ENCODE measurements around the gene ITPKB. TPM values are rescaled to one million over a fixed set of nuclear protein-coding genes. Genes with fewer than 3 reads are reported as not detected.
"Not testable (repeated sequence)": the region's sequence is repeated elsewhere in the genome, so short reads cannot be mapped to it uniquely, and the experiment has no call there.

ITPKB gene
- total RNA-seq, 2 experiments from 2014 or later, result 43.6 to 44.4 TPM

DNA sequence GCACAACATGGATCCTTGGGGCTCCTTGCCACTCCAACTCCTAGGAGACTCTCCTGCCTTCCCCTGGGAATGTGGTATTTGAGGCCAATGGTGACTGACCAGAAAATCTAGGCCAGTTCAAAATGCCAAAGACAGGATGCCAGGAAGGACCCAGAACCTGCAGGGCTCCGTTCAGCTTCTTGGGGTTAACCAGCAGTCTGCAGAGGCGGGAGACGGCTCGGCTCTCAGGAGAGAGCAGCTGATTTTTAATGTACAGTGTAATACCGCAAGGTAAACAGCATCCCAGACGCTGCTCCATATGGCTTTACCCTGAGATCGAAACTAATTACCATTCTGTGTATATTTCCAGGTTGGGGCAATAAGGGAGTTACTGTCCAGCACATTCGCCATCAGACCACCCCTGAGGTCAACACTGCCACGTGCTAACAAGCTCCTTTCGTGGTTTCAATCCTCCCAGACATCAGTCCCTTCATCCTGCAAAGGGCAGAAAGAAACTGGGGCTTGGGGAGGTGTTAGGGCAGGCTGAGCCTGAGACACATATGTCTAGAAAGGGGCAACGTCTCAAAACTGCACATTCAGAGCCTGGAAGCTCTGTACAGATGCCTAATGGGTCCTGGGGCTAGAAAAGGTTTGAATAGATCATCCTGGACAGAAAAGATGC lies 16.7 kb downstream of the ITPKB start:
- DNase-seq, result no peak
- Mint-ChIP-seq H3K27me3 (no peaks in the 10 kb centered on the region), H3K9me3 (no peaks in the 10 kb centered on the region), H3K27ac (peak overlapping the region; percentile 72), H3K36me3 (ENCODE audit: low read depth) (peaks cover 70% of the 10 kb centered on the region), H3K4me3 (no peak overlapping the region), H3K4me1 (peaks cover 77% of the 10 kb centered on the region)
- ChIA-PET CTCF (no interaction called here), POLR2A (interaction anchor here (0.8 to 1.2 kb wide), 2 partner anchors 9 to 42 kb away, joined by 3 to 5 read pairs; no protein-coding TSS in a partner anchor)

DNA sequence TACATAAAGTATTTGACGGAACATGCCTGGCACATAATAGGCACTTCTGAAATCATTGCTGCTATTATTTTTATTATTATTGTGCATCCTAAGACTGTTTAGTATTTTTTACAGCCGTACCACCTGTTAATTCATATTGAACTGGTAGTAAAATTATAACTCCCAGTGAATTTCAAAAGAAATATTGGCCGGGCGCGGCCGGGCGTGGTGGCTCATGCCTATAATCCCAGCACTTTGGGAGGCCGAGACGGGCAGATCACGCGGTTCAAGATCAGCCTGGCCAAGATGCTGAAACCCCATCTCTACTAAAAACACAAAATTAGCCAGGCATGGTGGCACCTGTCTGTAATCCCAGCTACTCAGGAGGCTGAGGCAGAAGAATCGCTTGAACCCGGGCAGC lies 18.5 kb downstream of the ITPKB start:
- peaks cover 71% of the 10 kb centered on the region for H3K4me1 Mint-ChIP-seq
- H3K27me3 Mint-ChIP-seq, POLR2A ChIA-PET, H3K4me3 Mint-ChIP-seq, H3K27ac Mint-ChIP-seq, H3K9me3 Mint-ChIP-seq, DNase-seq: not testable (repeated sequence)
- H3K36me3 Mint-ChIP-seq (ENCODE audit: low read depth), result peaks cover 66% of the 10 kb centered on the region
- CTCF ChIA-PET, result interaction anchor here (1.0 to 1.1 kb wide), 2 partner anchors 16 to 52 kb away, joined by 3 to 4 read pairs; no protein-coding TSS in a partner anchor

- H3K27ac Mint-ChIP-seq, result peak overlapping the region; percentile 12
- ChIA-PET CTCF (interaction anchor here (1.0 to 1.1 kb wide), 2 partner anchors 16 to 53 kb away, joined by 3 to 4 read pairs; no protein-coding TSS in a partner anchor), POLR2A (no interaction called here)
- H3K9me3 Mint-ChIP-seq, result no peaks in the 10 kb centered on the region
- H3K27me3 Mint-ChIP-seq, result no peaks in the 10 kb centered on the region
- no peak overlapping the region for H3K4me3 Mint-ChIP-seq
- peaks cover 63% of the 10 kb centered on the region for H3K36me3 Mint-ChIP-seq (ENCODE audit: low read depth)
- no peak for DNase-seq
- H3K4me1 Mint-ChIP-seq, result peaks cover 63% of the 10 kb centered on the region
These were observed 19.3 kb downstream of the ITPKB start for GRCh38 chr1:226719596-226720387.

DNA sequence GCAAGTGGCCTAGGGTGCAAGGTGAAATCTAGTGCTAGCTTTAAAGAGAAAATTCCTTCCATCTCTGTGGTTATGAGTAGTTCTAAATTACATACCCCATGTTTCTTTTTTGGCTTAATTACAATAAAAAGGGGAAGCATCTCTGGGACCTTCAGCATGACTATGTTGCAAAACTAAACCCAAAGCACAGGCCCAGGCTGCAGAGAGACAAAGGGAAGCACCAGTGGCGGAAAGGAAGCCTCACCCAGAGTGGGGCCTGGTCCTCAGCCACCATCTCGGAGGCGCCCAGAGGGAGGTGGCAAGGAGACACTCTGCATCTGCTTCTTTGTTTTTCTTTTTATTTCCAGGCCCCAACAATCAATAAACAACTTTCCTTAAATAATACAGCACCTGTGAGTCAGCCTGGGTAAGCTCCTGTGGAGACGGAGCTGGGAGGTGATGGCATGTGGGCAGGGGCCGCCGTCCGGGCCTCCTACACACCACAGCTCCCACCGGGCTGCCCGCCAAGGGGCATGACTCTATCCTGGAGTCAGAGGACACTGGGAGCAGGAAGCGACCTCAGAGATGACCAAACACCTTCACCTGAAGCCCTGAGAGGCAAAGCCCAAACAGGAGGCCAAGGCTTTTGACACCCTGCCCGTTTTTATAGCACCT lies 21.7 kb downstream of the ITPKB start:
- Mint-ChIP-seq H3K9me3 (peaks cover 12% of the 10 kb centered on the region), H3K4me3 (peak overlapping the region; percentile 5), H3K27ac (peak overlapping the region; percentile 58), H3K4me1 (peaks cover 57% of the 10 kb centered on the region), H3K27me3 (no peaks in the 10 kb centered on the region), H3K36me3 (ENCODE audit: low read depth) (peaks cover 68% of the 10 kb centered on the region)
- POLR2A ChIA-PET, result no interaction called here
- DNase-seq, result no peak
- CTCF ChIA-PET, result no interaction called here

DNA sequence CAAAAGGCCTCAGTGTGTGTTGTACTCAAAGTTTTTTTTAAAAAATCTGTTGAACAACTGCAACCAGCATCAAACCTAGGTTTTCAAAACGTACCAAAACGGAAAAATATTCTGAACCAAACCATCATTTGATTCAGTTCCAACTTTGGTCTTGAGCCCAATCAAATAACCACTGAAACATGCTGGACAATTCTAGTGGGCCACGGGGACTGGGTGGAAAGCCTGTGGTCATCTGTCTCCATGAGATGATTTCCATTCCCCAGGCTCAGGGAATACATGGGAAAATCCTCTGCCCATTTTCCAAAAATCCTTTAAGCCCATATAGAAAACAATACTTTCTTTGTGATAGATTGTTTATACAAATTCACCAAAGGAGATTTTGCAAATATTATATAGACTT lies 22.5 kb downstream of the ITPKB start:
- CTCF ChIA-PET, result no interaction called here
- POLR2A ChIA-PET, result no interaction called here
- Mint-ChIP-seq H3K4me1 (peaks cover 60% of the 10 kb centered on the region), H3K4me3 (no peak overlapping the region), H3K27ac (no peak overlapping the region), H3K27me3 (no peaks in the 10 kb centered on the region), H3K9me3 (peaks cover 12% of the 10 kb centered on the region), H3K36me3 (ENCODE audit: low read depth) (peaks cover 64% of the 10 kb centered on the region)
- no peak for DNase-seq

DNA sequence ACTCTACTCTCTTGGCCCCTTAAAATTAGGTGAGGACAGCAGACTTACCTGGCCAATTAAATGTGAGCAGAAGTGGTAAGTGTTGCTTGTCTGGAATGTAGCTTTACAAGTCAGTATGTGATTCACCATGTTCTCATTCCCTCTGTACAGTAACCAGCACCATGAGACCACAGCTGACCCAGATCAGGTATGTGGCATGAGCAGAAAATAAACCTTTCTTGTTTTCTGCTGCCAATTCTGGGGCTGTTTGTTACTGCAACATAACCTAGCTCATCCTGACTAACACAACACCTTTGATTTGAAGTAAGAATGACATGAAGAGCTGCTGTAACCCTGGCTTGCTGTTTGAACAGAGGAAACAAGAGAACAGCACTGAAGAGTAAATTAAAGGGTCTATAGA lies 24.9 kb downstream of the ITPKB start:
- peaks cover 12% of the 10 kb centered on the region for H3K9me3 Mint-ChIP-seq
- H3K36me3 Mint-ChIP-seq (ENCODE audit: low read depth), result peaks cover 58% of the 10 kb centered on the region
- H3K4me1 Mint-ChIP-seq, result peaks cover 68% of the 10 kb centered on the region
- CTCF ChIA-PET, result no interaction called here
- POLR2A ChIA-PET, result no interaction called here
- H3K27me3 Mint-ChIP-seq, result no peaks in the 10 kb centered on the region
- H3K4me3 Mint-ChIP-seq, result no peak overlapping the region
- no peak overlapping the region for H3K27ac Mint-ChIP-seq
- DNase-seq, result no peak

DNA sequence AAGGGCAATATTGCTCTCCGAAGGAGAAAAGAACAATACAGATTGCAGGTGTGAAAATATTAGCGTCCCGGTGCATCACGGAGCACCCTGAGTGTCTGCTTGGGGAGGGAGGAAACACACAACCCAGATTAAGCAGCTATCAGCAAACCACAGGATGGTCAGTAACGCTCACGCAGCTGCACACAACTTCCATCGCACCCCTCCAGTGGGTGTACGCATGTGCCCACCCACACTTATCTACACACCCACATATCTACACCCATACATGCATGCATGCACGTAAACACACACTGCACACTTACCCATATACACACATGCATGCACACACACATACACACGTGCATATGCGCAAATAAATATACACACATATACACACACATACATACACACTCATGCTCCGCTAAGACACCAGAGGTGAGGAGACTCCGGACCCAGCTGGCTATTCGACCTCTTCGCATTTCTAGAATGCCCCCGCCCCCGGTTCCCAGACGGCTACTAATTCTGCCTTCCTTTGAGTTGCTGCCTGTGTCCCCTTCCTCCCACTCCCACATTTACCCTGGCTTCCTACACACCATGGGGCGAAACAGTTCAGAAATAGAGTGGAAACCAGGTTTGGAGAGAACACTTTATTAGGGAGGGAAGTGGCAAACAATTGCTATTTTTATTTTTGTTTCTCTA lies 26.2 kb downstream of the ITPKB start:
- DNase-seq, result no peak
- Mint-ChIP-seq H3K4me1 (peaks cover 74% of the 10 kb centered on the region), H3K9me3 (peaks cover 12% of the 10 kb centered on the region), H3K4me3 (peak overlapping the region; percentile 4), H3K27ac (peak overlapping the region; percentile 53), H3K27me3 (no peaks in the 10 kb centered on the region), H3K36me3 (ENCODE audit: low read depth) (peaks cover 56% of the 10 kb centered on the region)
- CTCF ChIA-PET, result interaction anchor here (1.1 to 3.1 kb wide), 6 partner anchors 18 to 115 kb away, joined by 4 to 19 read pairs (median 5); partner anchors contain the start of gene ITPKB
- POLR2A ChIA-PET, result interaction anchor here (0.6 to 2.2 kb wide), 6 partner anchors 9 to 115 kb away, joined by 3 to 7 read pairs (median 5); no protein-coding TSS in a partner anchor

DNA sequence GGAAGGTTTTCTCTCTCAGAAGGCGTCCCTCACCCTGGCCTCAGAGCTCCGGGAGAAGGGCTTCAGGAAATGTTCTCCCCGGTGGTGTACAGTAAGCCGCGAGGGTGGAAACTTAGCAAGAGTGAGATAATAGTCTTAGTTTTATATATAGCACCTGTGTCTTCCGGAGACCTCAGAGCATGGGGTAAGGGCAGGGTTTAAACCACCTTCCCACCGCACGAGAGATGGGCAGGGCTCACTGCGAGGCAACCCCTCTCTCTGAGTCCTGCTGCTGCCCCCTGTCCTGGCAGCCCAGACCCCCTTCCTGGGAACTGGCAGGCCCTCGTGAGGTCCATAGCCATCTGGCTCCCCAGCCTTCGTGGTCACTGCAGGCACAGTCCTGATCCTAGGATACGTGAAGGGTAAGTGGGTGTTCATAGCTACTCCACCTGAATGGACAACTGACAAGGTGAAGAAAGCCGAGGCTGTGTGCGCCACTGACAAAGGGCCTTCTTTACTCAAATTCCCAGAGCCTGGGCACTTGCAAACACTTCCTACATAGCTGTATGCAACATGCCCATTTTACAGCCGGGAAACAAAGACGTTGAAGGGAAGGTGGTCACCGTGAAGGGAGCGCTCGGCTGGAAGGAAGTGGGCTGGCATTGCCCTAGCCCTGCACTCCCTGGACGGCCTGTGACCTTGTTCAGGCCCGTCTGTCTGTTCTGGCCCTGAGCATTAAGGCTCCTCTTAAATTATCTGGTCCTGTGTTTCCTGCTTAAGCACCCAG lies 26.9 kb downstream of the ITPKB start:
- Mint-ChIP-seq H3K27ac (peak overlapping the region; percentile 65), H3K9me3 (peaks cover 12% of the 10 kb centered on the region), H3K36me3 (ENCODE audit: low read depth) (peaks cover 56% of the 10 kb centered on the region), H3K4me1 (peaks cover 71% of the 10 kb centered on the region), H3K4me3 (peak overlapping the region; percentile 51), H3K27me3 (no peaks in the 10 kb centered on the region)
- ChIA-PET CTCF (interaction anchor here (0.9 to 3.1 kb wide), 15 partner anchors 9 to 116 kb away, joined by 4 to 19 read pairs (median 5); partner anchors contain the start of gene ITPKB), POLR2A (interaction anchor here (1.1 to 2.2 kb wide), 8 partner anchors 9 to 116 kb away, joined by 3 to 8 read pairs (median 5); no protein-coding TSS in a partner anchor)
- DNase-seq, result peak; percentile 69

DNA sequence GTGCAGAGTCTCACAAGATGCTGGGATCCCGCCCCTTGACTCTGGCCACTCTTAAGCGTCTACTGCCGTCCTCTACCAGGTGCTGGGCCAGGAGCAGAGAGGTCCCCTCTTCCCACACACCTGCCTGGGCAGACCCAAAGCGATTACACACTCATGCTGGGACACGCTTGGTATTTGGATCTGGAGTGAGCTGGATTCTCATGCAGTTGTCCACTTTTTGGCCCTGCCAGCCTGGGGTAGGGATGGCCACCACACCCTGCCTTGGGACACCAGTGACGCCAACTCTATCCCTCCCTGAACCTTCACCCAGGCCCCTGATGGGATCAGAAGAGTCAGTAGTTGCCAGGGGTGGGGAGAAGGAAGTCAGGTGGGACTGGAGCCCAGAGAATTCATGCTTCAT lies 28.6 kb downstream of the ITPKB start:
- H3K27me3 Mint-ChIP-seq, result no peaks in the 10 kb centered on the region
- CTCF ChIA-PET, result interaction anchor here (1.6 to 3.1 kb wide), 5 partner anchors 8 to 90 kb away, joined by 4 to 19 read pairs (median 10); no protein-coding TSS in a partner anchor
- H3K4me1 Mint-ChIP-seq, result peaks cover 62% of the 10 kb centered on the region
- POLR2A ChIA-PET, result interaction anchor here (1.0 to 2.2 kb wide), 4 partner anchors 7 to 57 kb away, joined by 3 to 8 read pairs (median 4); no protein-coding TSS in a partner anchor
- no peak overlapping the region for H3K4me3 Mint-ChIP-seq
- H3K9me3 Mint-ChIP-seq, result peaks cover 12% of the 10 kb centered on the region
- H3K27ac Mint-ChIP-seq, result peak overlapping the region; percentile 12
- H3K36me3 Mint-ChIP-seq (ENCODE audit: low read depth), result peaks cover 52% of the 10 kb centered on the region
- no peak for DNase-seq

- ChIA-PET CTCF (interaction anchor here (1.0 to 2.9 kb wide), 3 partner anchors 24 to 74 kb away, joined by 3 to 12 read pairs (median 6); no protein-coding TSS in a partner anchor), POLR2A (interaction anchor here (1.0 to 2.5 kb wide), 3 partner anchors 29 to 56 kb away, joined by 3 to 8 read pairs (median 4); no protein-coding TSS in a partner anchor)
- no peak overlapping the region for H3K4me3 Mint-ChIP-seq
- H3K4me1 Mint-ChIP-seq, result peaks cover 62% of the 10 kb centered on the region
- peak overlapping the region; percentile 56 for H3K27ac Mint-ChIP-seq
- H3K27me3 Mint-ChIP-seq, result no peaks in the 10 kb centered on the region
- no peak for DNase-seq
- H3K36me3 Mint-ChIP-seq (ENCODE audit: low read depth), result peaks cover 51% of the 10 kb centered on the region
- peaks cover 12% of the 10 kb centered on the region for H3K9me3 Mint-ChIP-seq
These were observed 29.1 kb downstream of the ITPKB start for GRCh38 chr1:226709953-226710352.

DNA sequence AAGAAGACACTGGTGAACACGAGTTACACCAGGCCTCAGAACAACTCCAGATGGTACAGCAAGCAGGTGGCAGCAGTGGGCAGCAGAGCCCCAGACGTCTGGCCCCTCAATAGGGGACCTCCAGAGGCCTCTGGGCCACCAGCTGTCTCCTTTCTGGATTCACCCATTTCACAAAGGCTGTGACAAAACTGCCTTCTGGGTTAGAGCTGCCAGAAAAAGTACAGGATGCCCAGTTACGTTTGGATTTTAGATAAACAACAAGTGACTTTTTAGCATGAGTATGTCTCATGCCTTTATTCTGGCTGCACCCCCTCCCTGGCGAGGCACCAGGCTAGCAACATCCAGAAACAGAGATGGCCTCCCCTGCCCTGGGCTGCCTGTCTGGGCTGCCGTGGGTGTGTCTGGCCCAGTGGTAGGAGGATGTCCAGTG lies 30.1 kb downstream of the ITPKB start:
- no peaks in the 10 kb centered on the region for H3K27me3 Mint-ChIP-seq
- POLR2A ChIA-PET, result interaction anchor here (1.8 to 2.5 kb wide), 2 partner anchors 47 to 55 kb away, joined by 4 to 8 read pairs; no protein-coding TSS in a partner anchor

More for the DNA sequence above, 30.1 kb downstream of the ITPKB start:
- DNase-seq, result no peak
- Mint-ChIP-seq H3K4me3 (no peak overlapping the region), H3K36me3 (ENCODE audit: low read depth) (peaks cover 49% of the 10 kb centered on the region), H3K27ac (no peak overlapping the region), H3K4me1 (peaks cover 70% of the 10 kb centered on the region), H3K9me3 (peaks cover 5% of the 10 kb centered on the region)
- CTCF ChIA-PET, result interaction anchor here (1.4 to 1.7 kb wide), 3 partner anchors 22 to 47 kb away, joined by 4 to 6 read pairs (median 5); no protein-coding TSS in a partner anchor
